NCI-H82 (cell line): ENCODE data around the gene MMP2.

Experiments used
- DNase-seq: peaks from one replicate; lab custom pipeline; 2025; lab: John Stamatoyannopoulos, UW

MMP2 gene

GRCh38 chr16:55478827-55479429, at the start of gene MMP2:
MMP2 (plus strand) TSS chr16:55479198; CDS start chr16:55479480, 282 bp downstream.
- DNase-seq, result peak; percentile 75

GRCh38 chr16:55433030-55433429, 46.0 kb upstream of the MMP2 start:
- DNase-seq, result no peak

GRCh38 chr16:55433535-55433934, 45.5 kb upstream of the MMP2 start:
- DNase-seq, result no peak

- DNase-seq, result no peak
Observed at GRCh38 chr16:55434000-55434399, 45.0 kb upstream of the MMP2 start.

GRCh38 chr16:55435387-55435786, 43.6 kb upstream of the MMP2 start:
- no peak for DNase-seq

- no peak for DNase-seq
Observed at GRCh38 chr16:55436587-55436986, 42.4 kb upstream of the MMP2 start.

GRCh38 chr16:55437625-55438024, 41.4 kb upstream of the MMP2 start:
- no peak for DNase-seq

GRCh38 chr16:55438281-55438680, 40.7 kb upstream of the MMP2 start:
- no peak for DNase-seq

- DNase-seq, result no peak
Observed at GRCh38 chr16:55439101-55439690, 39.8 kb upstream of the MMP2 start.

- no peak for DNase-seq
Observed at GRCh38 chr16:55443434-55444346, 35.3 kb upstream of the MMP2 start.

GRCh38 chr16:55444754-55445485, 34.1 kb upstream of the MMP2 start:
- DNase-seq, result no peak

GRCh38 chr16:55447231-55447630, 31.8 kb upstream of the MMP2 start:
- no peak for DNase-seq

- no peak for DNase-seq
Observed at GRCh38 chr16:55452996-55453395, 26.0 kb upstream of the MMP2 start.

GRCh38 chr16:55453909-55454308, 25.1 kb upstream of the MMP2 start:
- DNase-seq, result no peak

- no peak for DNase-seq
Observed at GRCh38 chr16:55454861-55455260, 24.1 kb upstream of the MMP2 start.

- DNase-seq, result peak; percentile 10
Observed at GRCh38 chr16:55462241-55462640, 16.8 kb upstream of the MMP2 start.

GRCh38 chr16:55464375-55464774, 14.6 kb upstream of the MMP2 start:
- no peak for DNase-seq

GRCh38 chr16:55465077-55465896, 13.7 kb upstream of the MMP2 start:
- DNase-seq, result peak; percentile 90

GRCh38 chr16:55466209-55466608, 12.8 kb upstream of the MMP2 start:
- DNase-seq, result no peak

- DNase-seq, result no peak
Observed at GRCh38 chr16:55467898-55468297, 11.1 kb upstream of the MMP2 start.

GRCh38 chr16:55468352-55468990, 10.5 kb upstream of the MMP2 start:
- no peak for DNase-seq
